Measurements from ENCODE around the gene NPIPB2. TPM values are rescaled to one million over a fixed set of nuclear protein-coding genes. Genes with fewer than 3 reads are reported as not detected.
"Not testable (repeated sequence)": the region's sequence is repeated elsewhere in the genome, so short reads cannot be mapped to it uniquely, and the experiment has no call there.

The NPIPB2 gene
- total RNA-seq, 4 donors from 2014 or later: 1.8 to 24.6 (median 3.4) TPM

GRCh38 chr16:11949527-11949926 is 7.7 kb upstream of the NPIPB2 start:
- no peaks in the 10 kb centered on the region for H3K9me3 ChIP-seq
- no peaks in the 10 kb centered on the region for H3K27me3 ChIP-seq
- no peaks in the 10 kb centered on the region for H3K4me1 ChIP-seq
- TF ChIP-seq POLR2A (IDR thresholded peaks at IDR 0.05): no peak
- TF ChIP-seq CTCF (IDR thresholded peaks at IDR 0.05): peak in 2 of 4 experiments; percentile 7 to 11
- no peaks in the 10 kb centered on the region for H3K36me3 ChIP-seq
- DNase-seq: no peak
- intact Hi-C loops (cut with DNase I; ENCODE audit: low total_unique reads): no loop called here
- no peak overlapping the region for H3K27ac ChIP-seq
- no peak overlapping the region for H3K4me3 ChIP-seq

DNA sequence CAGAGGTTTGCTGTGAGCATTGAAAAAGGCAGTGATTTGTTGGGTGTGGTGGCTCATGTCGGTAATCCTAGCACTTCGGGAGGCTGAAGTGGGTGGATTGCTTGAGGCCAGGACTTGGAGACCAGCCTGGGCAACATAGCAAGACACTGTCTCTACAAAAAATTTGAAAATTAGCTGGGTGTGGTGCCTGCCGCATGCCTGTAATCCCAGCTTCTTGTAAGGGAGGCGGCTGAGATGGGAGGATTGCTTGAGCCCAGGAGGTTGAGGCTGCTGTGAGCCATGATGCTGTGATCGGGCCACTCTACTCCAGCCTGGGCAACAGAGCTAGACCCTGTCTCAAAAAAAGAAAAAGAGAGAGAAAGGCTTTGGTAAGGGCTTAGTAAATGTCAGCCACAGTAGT is 7.0 kb upstream of the NPIPB2 start:
- H3K4me1 ChIP-seq: no peaks in the 10 kb centered on the region
- H3K9me3 ChIP-seq: no peaks in the 10 kb centered on the region
- H3K27ac ChIP-seq: no peak overlapping the region
- no peak for TF ChIP-seq CTCF (IDR thresholded peaks at IDR 0.05)
- TF ChIP-seq POLR2A (IDR thresholded peaks at IDR 0.05): no peak
- no peaks in the 10 kb centered on the region for H3K36me3 ChIP-seq
- no peaks in the 10 kb centered on the region for H3K27me3 ChIP-seq
- no peak overlapping the region for H3K4me3 ChIP-seq
- no peak for DNase-seq
- intact Hi-C loops (cut with DNase I; ENCODE audit: low total_unique reads): no loop called here

DNA sequence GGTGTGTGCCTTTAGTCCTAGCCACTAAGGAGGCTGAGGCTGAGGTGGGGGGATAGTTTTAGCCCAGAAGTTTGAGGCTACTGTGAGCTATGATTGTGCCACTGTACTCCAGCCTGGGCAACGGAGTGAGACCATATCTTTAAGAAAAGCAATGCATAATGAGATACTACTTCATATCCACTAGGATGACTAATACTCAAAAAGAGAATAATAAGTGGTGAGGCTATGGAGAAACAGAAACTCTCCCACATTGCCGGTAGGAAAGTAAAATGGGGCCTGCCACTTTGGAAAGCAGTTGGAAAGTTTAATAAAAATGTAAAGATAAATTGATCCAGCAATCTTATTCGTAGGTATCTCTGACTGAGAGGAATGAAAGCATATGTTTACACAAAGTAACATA is 4.6 kb upstream of the NPIPB2 start:
- Histone ChIP-seq H3K27ac (no peak overlapping the region), H3K9me3 (no peaks in the 10 kb centered on the region), H3K36me3 (no peaks in the 10 kb centered on the region), H3K27me3 (no peaks in the 10 kb centered on the region), H3K4me3 (no peak overlapping the region), H3K4me1 (no peaks in the 10 kb centered on the region)
- no peak for TF ChIP-seq POLR2A (IDR thresholded peaks at IDR 0.05)
- no peak for TF ChIP-seq CTCF (IDR thresholded peaks at IDR 0.05)
- intact Hi-C loops (cut with DNase I; ENCODE audit: low total_unique reads): no loop called here
- DNase-seq: no peak

GRCh38 chr16:11927350-11927749 is 14.5 kb downstream of the NPIPB2 start:
- H3K27ac ChIP-seq; H3K4me1 ChIP-seq; H3K4me3 ChIP-seq; H3K36me3 ChIP-seq; DNase-seq; intact Hi-C loops (cut with DNase I; ENCODE audit: low total_unique reads); H3K27me3 ChIP-seq; H3K9me3 ChIP-seq: not testable (repeated sequence)

GRCh38 chr16:11924046-11924445 is 17.8 kb downstream of the NPIPB2 start:
- H3K36me3 ChIP-seq; H3K27me3 ChIP-seq; H3K4me1 ChIP-seq; H3K27ac ChIP-seq; DNase-seq; H3K9me3 ChIP-seq; H3K4me3 ChIP-seq; intact Hi-C loops (cut with DNase I; ENCODE audit: low total_unique reads): not testable (repeated sequence)

GRCh38 chr16:11916524-11917285 is 25.1 kb downstream of the NPIPB2 start:
- no peaks in the 10 kb centered on the region for H3K27me3 ChIP-seq
- peak overlapping the region; percentile 42 to 51 for H3K4me3 ChIP-seq
- DNase-seq: no peak
- peaks cover 4% of the 10 kb centered on the region in 2 donors for H3K4me1 ChIP-seq
- no peaks in the 10 kb centered on the region for H3K9me3 ChIP-seq
- intact Hi-C loops (cut with DNase I; ENCODE audit: low total_unique reads): no loop called here
- H3K36me3 ChIP-seq: no peaks in the 10 kb centered on the region
- TF ChIP-seq CTCF (IDR thresholded peaks at IDR 0.05) (no peak), POLR2A (IDR thresholded peaks at IDR 0.05) (no peak)
- peak overlapping the region; percentile 78 to 80 for H3K27ac ChIP-seq
